HEK293 (cell line): Measurements from ENCODE around the gene CAPN6.

ENCODE experiments used
- CTCF ChIP-seq: fragments of 450-650 bp; formaldehyde crosslinking; IDR thresholded peaks from 2 replicates; pipeline ENCODE4 v1.5.1; 2016; ENCODE audit warnings: missing biosample characterization, missing genetic modification characterization
- ZNF239 ChIP-seq: fragments of 450-650 bp; formaldehyde crosslinking; IDR thresholded peaks from 2 replicates; pipeline ENCODE4 v1.5.1; 2016; ENCODE audit warnings: missing biosample characterization, missing genetic modification characterization
- ZNF274 ChIP-seq, 2 experiments: fragments of 200-500 bp in 1 of 2; fragments of 450-650 bp in 1 of 2; sonication (Bioruptor generic) in 1 of 2; formaldehyde crosslinking in 1 of 2; IDR thresholded peaks; 2 replicates each; pipeline versions ENCODE4 v1.5.1 to v1.6.1; 2014 to 2016; ENCODE audit warnings: borderline replicate concordance in 1 of 2, inconsistent platforms in 1 of 2, low read length in 1 of 2, missing biosample characterization in 1 of 2, missing genetic modification characterization in 1 of 2
- ZNF324 ChIP-seq: fragments of 450-650 bp; formaldehyde crosslinking; IDR thresholded peaks from 2 replicates; pipeline ENCODE4 v1.5.1; 2016; ENCODE audit warnings: missing biosample characterization, missing genetic modification characterization
- ZNF366 ChIP-seq: fragments of 450-650 bp; formaldehyde crosslinking; conservative IDR thresholded peaks from 2 replicates; pipeline ENCODE4 v1.5.1; 2016; ENCODE audit warnings: missing biosample characterization, missing genetic modification characterization
- ZNF658 ChIP-seq: fragments of 450-650 bp; formaldehyde crosslinking; IDR thresholded peaks from 2 replicates; pipeline ENCODE4; 2016; ENCODE audit warnings: missing biosample characterization, missing genetic modification characterization
- TF ChIP-seq, protein P1 (sequence below): fragments of 450-650 bp; formaldehyde crosslinking; IDR thresholded peaks from 2 replicates; pipeline ENCODE4 v1.5.1; 2016; ENCODE audit warnings: missing biosample characterization, missing genetic modification characterization

DNA sequence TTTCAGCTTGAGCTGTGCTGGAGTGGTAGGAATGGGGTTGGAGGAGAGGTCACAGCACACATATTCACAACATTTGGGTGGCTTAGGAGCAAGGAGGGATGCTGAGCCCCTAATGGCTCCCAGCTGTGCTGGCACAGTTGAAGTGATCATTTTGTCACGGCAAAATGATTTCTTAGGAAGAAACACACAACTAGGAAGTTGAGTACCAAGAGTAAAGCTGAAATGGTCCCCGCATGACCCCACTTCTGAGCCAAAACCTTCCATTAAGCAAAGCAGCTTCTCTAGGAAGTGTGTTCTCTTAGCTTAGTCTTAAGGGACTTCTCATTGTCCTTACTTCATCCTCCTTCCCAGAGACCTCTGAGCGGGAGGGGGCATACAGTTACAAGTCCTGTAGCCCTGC is 12.6 kb downstream of the CAPN6 start:
- no peak for TF ChIP-seq CTCF (tag by site-specific recombination)
- no peak for TF ChIP-seq ZNF658 (tag by site-specific recombination)
- TF ChIP-seq ZNF239: no peak
- TF ChIP-seq ZNF274 (IDR thresholded peaks at IDR 0.05; ENCODE audit: low read length): no peak
- TF ChIP-seq ZNF274 (tag by site-specific recombination; IDR thresholded peaks at IDR 0.05; ENCODE audit: borderline replicate concordance): no peak
- no peak for TF ChIP-seq ZNF324 (tag by site-specific recombination)
- TF ChIP-seq, protein P1, sequence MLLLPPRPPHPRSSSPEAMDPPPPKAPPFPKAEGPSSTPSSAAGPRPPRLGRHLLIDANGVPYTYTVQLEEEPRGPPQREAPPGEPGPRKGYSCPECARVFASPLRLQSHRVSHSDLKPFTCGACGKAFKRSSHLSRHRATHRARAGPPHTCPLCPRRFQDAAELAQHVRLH (tag by site-specific recombination): no peak
- no peak for TF ChIP-seq ZNF366 (tag by site-specific recombination)
